ENCODE results near the gene RBM3. TPM values are rescaled to one million over a fixed set of nuclear protein-coding genes. Genes with fewer than 3 reads are reported as not detected.

The RBM3 gene
- total RNA-seq, 1 donor = 377 TPM

DNA sequence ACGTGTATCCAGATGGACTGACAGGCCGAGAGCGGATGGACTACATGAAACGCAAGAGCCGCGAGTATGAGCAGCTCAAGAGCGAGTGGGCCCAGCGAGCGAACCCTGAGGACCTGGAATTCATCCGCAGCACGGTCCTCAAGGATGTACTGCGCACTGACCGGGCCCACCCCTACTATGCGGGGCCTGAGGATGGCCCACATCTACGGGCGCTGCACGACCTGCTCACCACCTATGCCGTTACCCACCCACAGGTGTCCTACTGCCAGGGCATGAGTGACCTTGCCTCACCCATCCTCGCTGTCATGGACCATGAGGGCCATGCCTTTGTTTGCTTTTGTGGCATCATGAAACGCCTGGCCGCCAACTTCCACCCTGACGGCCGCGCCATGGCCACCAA, 14.6 kb upstream of the RBM3 start:
- H3K27me3 ChIP-seq (ENCODE audit: insufficient read depth, low read length) = no peaks in the 10 kb centered on the region
- H3K4me3 ChIP-seq (ENCODE audit: low read length) = no peak overlapping the region
- H3K4me1 ChIP-seq (ENCODE audit: insufficient read depth, low read length) = no peaks in the 10 kb centered on the region
- H3K9me3 ChIP-seq (ENCODE audit: low read depth, low read length) = no peaks in the 10 kb centered on the region

GRCh38 chrX:48560056-48560455, 14.2 kb upstream of the RBM3 start:
- Histone ChIP-seq H3K9me3 (ENCODE audit: low read depth, low read length) (no peaks in the 10 kb centered on the region), H3K27me3 (ENCODE audit: insufficient read depth, low read length) (no peaks in the 10 kb centered on the region), H3K4me1 (ENCODE audit: insufficient read depth, low read length) (no peaks in the 10 kb centered on the region), H3K4me3 (ENCODE audit: low read length) (no peak overlapping the region)

- Histone ChIP-seq H3K9me3 (ENCODE audit: low read depth, low read length) (no peaks in the 10 kb centered on the region), H3K4me3 (ENCODE audit: low read length) (no peak overlapping the region), H3K27me3 (ENCODE audit: insufficient read depth, low read length) (no peaks in the 10 kb centered on the region), H3K4me1 (ENCODE audit: insufficient read depth, low read length) (no peaks in the 10 kb centered on the region)
Measured at GRCh38 chrX:48560681-48561080, 13.6 kb upstream of the RBM3 start.

DNA sequence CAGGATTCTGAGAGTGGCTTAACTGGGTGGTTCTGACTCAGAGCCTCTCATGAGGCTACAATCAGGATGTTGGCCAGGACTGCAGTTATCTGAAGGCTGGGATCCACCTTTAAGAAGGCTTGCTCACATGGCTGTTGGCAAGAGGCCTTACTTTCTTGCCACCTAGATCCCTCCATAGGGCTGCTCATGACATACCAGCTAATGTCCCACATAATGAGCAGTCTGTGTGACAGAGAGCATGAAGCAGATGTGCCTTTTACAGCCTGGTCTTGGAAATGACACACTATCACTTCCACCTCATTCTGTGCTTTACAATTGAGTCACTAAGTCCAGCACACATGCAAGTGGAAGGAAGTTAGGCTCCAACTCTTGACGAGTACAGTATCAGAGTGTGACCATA, 4.3 kb upstream of the RBM3 start:
- Histone ChIP-seq H3K4me1 (ENCODE audit: insufficient read depth, low read length) (peaks cover 2% of the 10 kb centered on the region), H3K9me3 (ENCODE audit: low read depth, low read length) (no peaks in the 10 kb centered on the region), H3K27me3 (ENCODE audit: insufficient read depth, low read length) (no peaks in the 10 kb centered on the region), H3K4me3 (ENCODE audit: low read length) (no peak overlapping the region)

DNA sequence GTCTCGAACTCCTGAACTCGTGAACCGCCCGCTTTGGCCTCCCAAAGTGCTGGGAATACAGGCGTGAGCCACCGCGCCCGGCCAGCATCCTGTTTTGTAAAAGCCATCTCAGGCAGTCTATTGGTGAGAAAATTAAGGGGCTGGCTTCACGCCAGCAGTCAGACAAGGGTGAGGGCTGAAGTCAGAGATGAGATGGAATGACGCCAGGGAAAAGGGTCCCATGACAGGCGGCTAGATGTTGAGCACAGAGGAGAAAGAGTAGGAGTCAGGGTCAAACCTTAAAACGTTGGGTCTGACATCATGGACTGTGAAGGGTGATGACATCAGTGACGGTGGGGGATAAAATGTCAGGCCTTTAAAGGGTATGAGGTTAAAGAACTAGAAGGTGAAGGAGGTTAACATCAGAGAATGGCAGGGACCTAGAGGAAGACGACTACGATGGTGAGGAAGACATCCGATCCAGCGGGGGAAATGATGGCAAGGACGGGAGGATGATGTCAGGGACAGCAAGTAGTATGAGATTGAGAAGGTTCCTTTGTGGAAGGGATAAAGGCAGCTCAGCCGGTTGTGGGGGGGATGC, 504 bp upstream of the RBM3 start:
- H3K4me1 ChIP-seq (ENCODE audit: insufficient read depth, low read length) = peaks cover 17% of the 10 kb centered on the region
- peak overlapping the region; percentile 88 for H3K4me3 ChIP-seq (ENCODE audit: low read length)
- no peaks in the 10 kb centered on the region for H3K27me3 ChIP-seq (ENCODE audit: insufficient read depth, low read length)
- H3K9me3 ChIP-seq (ENCODE audit: low read depth, low read length) = no peaks in the 10 kb centered on the region

- no peak overlapping the region for H3K4me3 ChIP-seq (ENCODE audit: low read length)
- H3K9me3 ChIP-seq (ENCODE audit: low read depth, low read length) = no peaks in the 10 kb centered on the region
- peaks cover 17% of the 10 kb centered on the region for H3K4me1 ChIP-seq (ENCODE audit: insufficient read depth, low read length)
- H3K27me3 ChIP-seq (ENCODE audit: insufficient read depth, low read length) = no peaks in the 10 kb centered on the region
Measured at GRCh38 chrX:48575642-48576041, 1.4 kb downstream of the RBM3 start.

DNA sequence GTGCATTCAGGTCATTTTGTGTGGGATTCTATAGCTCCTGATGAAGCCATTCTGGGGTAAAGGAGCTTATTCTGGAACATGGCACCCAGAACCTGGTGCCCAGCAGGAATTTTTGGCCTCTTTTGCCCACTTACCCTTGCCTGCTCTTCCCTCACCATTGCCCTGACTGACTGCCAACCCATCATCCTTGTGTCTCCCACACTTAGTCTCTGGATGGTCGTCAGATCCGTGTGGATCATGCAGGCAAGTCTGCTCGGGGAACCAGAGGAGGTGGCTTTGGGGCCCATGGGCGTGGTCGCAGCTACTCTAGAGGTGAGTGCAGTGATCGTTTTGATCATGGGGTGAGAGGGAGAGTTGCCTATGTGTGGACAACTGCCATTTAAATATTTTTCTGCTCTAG, 1.8 kb downstream of the RBM3 start:
- Histone ChIP-seq H3K9me3 (ENCODE audit: low read depth, low read length) (no peaks in the 10 kb centered on the region), H3K4me1 (ENCODE audit: insufficient read depth, low read length) (peaks cover 17% of the 10 kb centered on the region), H3K4me3 (ENCODE audit: low read length) (no peak overlapping the region), H3K27me3 (ENCODE audit: insufficient read depth, low read length) (no peaks in the 10 kb centered on the region)

- Histone ChIP-seq H3K9me3 (ENCODE audit: low read depth, low read length) (no peaks in the 10 kb centered on the region), H3K4me3 (ENCODE audit: low read length) (no peak overlapping the region), H3K27me3 (ENCODE audit: insufficient read depth, low read length) (no peaks in the 10 kb centered on the region), H3K4me1 (ENCODE audit: insufficient read depth, low read length) (peaks cover 17% of the 10 kb centered on the region)
Measured at GRCh38 chrX:48578661-48579128, 4.4 kb downstream of the RBM3 start.

- Histone ChIP-seq H3K4me3 (ENCODE audit: low read length) (no peak overlapping the region), H3K9me3 (ENCODE audit: low read depth, low read length) (no peaks in the 10 kb centered on the region), H3K27me3 (ENCODE audit: insufficient read depth, low read length) (no peaks in the 10 kb centered on the region), H3K4me1 (ENCODE audit: insufficient read depth, low read length) (peaks cover 17% of the 10 kb centered on the region)
Measured at GRCh38 chrX:48579259-48579658, 5.0 kb downstream of the RBM3 start.

DNA sequence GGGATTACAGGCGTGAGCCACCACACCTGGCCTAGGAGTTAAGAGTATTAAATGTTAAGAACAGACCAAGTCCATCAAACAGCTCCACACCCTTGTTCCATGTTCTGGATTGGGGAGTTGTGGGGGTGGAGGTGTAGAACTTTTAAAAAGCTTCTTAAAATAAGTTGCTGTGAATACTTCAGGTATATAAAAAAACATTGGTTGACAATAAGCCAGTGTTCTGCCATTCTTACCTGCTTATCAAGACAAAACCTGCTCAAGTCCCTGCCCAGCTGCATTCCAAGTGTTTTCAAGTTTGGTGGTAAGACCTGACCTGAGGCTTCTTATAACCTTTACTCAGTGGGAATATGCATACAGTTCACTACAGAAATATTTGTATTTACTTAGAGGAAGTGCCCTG, 6.4 kb downstream of the RBM3 start:
- no peak overlapping the region for H3K4me3 ChIP-seq (ENCODE audit: low read length)
- peaks cover 9% of the 10 kb centered on the region for H3K4me1 ChIP-seq (ENCODE audit: insufficient read depth, low read length)
- H3K9me3 ChIP-seq (ENCODE audit: low read depth, low read length) = no peaks in the 10 kb centered on the region
- no peaks in the 10 kb centered on the region for H3K27me3 ChIP-seq (ENCODE audit: insufficient read depth, low read length)

DNA sequence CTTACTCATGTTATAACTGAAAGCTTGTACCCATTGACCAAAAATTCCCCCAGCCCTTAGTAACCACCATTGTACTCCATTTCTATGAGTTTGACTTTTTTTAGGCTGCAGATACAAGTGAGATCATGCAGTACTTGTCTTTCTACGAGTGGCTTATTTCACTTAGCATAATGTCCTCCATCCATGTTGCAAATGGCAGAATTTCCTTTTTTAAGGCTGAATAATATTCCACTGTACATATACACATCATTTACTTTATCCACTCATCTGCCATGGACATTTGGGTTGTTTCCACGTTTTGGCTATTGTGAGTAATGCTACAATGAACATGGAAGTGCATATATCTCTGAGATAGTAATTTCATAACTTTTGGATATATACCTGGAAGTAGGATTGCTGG, 10.4 kb downstream of the RBM3 start:
- no peaks in the 10 kb centered on the region for H3K4me1 ChIP-seq (ENCODE audit: insufficient read depth, low read length)
- no peaks in the 10 kb centered on the region for H3K9me3 ChIP-seq (ENCODE audit: low read depth, low read length)
- no peak overlapping the region for H3K4me3 ChIP-seq (ENCODE audit: low read length)
- H3K27me3 ChIP-seq (ENCODE audit: insufficient read depth, low read length) = no peaks in the 10 kb centered on the region

- no peaks in the 10 kb centered on the region for H3K27me3 ChIP-seq (ENCODE audit: insufficient read depth, low read length)
- no peaks in the 10 kb centered on the region for H3K4me1 ChIP-seq (ENCODE audit: insufficient read depth, low read length)
- H3K9me3 ChIP-seq (ENCODE audit: low read depth, low read length) = no peaks in the 10 kb centered on the region
- H3K4me3 ChIP-seq (ENCODE audit: low read length) = no peak overlapping the region
Measured at GRCh38 chrX:48589482-48590162, 15.3 kb downstream of the RBM3 start.

- H3K9me3 ChIP-seq (ENCODE audit: low read depth, low read length) = no peaks in the 10 kb centered on the region
- no peak overlapping the region for H3K4me3 ChIP-seq (ENCODE audit: low read length)
- no peaks in the 10 kb centered on the region for H3K27me3 ChIP-seq (ENCODE audit: insufficient read depth, low read length)
- no peaks in the 10 kb centered on the region for H3K4me1 ChIP-seq (ENCODE audit: insufficient read depth, low read length)
Measured at GRCh38 chrX:48590203-48591103, 16.2 kb downstream of the RBM3 start.

DNA sequence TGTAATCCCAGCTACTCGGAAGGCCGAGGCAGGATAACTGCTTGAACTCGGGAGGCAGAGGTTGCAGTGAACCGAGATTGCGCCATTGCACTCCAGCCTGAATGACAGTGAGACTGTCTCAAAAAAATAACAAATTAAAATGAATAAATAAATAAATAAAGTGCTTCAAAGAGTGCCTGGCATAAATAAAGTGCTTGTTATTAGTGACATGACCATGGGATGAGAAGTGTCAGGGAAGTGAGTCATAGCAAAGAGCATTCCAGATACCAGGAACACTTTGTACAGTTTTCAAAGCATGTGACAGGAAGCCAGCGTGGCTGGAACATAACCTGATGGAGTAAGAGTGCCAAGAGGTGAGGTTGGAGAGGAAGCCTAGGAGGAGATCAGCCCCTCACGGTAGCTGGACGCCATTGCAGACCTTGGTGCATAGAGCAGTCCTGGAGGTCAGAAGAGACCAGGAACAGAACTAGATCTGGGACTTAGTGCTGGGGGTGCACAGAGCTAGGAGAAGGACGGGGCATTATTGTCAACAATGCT, 17.0 kb downstream of the RBM3 start:
- Histone ChIP-seq H3K9me3 (ENCODE audit: low read depth, low read length) (no peaks in the 10 kb centered on the region), H3K4me3 (ENCODE audit: low read length) (no peak overlapping the region), H3K4me1 (ENCODE audit: insufficient read depth, low read length) (no peaks in the 10 kb centered on the region), H3K27me3 (ENCODE audit: insufficient read depth, low read length) (no peaks in the 10 kb centered on the region)

- no peaks in the 10 kb centered on the region for H3K4me1 ChIP-seq (ENCODE audit: insufficient read depth, low read length)
- no peaks in the 10 kb centered on the region for H3K27me3 ChIP-seq (ENCODE audit: insufficient read depth, low read length)
- H3K9me3 ChIP-seq (ENCODE audit: low read depth, low read length) = no peaks in the 10 kb centered on the region
- H3K4me3 ChIP-seq (ENCODE audit: low read length) = no peak overlapping the region
Measured at GRCh38 chrX:48592971-48593370, 18.7 kb downstream of the RBM3 start.

All from mononuclear cell (primary cell).